Testis (tissue), 2 donors: ENCODE measurements around the gene PTPRK.

Experiments used
- POLR2A ChIP-seq: fragments of 450-650 bp; IDR thresholded peaks from one replicate; pipeline ENCODE4 v1.6.1; 2017; ENCODE audit warnings: antibody characterized with exemption, mild to moderate bottlenecking, moderate library complexity
- TF ChIP-seq, protein P1 (sequence below), 3 experiments: fragments of 450-650 bp in 2 of 3; fragments of 200-600 bp in 1 of 3; sonication (generic) in 1 of 3; IDR thresholded peaks; one replicate each; pipeline ENCODE4 v1.5.1; 2016 to 2019; ENCODE audit warnings: antibody characterized with exemption in 3 of 3, mild to moderate bottlenecking in 2 of 3, moderate library complexity in 1 of 3

DNA sequence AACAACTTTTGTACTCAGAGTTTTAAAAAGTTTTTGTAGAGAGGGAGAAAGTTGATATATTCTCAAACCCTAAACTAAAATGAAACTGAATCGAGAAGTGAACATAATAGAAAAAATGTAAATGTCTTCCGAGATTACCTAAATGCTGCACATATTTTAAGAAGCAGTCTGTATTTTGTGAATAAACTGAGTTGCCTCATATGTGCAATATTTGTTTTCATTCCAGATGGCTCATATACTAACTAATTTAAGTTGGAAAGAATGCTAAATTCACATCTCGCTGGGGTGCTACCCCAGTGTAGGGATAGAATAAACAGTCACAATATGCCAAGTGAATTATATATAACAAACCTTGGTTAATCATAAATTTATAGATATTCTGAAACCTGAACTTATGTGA, 333.7 kb downstream of the PTPRK start:
- TF ChIP-seq, protein P1, sequence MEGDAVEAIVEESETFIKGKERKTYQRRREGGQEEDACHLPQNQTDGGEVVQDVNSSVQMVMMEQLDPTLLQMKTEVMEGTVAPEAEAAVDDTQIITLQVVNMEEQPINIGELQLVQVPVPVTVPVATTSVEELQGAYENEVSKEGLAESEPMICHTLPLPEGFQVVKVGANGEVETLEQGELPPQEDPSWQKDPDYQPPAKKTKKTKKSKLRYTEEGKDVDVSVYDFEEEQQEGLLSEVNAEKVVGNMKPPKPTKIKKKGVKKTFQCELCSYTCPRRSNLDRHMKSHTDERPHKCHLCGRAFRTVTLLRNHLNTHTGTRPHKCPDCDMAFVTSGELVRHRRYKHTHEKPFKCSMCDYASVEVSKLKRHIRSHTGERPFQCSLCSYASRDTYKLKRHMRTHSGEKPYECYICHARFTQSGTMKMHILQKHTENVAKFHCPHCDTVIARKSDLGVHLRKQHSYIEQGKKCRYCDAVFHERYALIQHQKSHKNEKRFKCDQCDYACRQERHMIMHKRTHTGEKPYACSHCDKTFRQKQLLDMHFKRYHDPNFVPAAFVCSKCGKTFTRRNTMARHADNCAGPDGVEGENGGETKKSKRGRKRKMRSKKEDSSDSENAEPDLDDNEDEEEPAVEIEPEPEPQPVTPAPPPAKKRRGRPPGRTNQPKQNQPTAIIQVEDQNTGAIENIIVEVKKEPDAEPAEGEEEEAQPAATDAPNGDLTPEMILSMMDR (IDR thresholded peaks at IDR 0.05) = no peak
- no peak for TF ChIP-seq POLR2A
